Activated CD8-positive, alpha-beta memory T cell treated with anti-CD3 and anti-CD28 coated beads for 36 hours (primary cell): ENCODE data around the gene LONP1. TPM values are rescaled to one million over a fixed set of nuclear protein-coding genes. Genes with fewer than 3 reads are reported as not detected.

Source experiments
- CTCF ChIA-PET: fragments of 350-600 bp; sonication (Branson Sonifier 250); formaldehyde crosslinking; loops from one replicate; lab custom pipeline; 2021; ENCODE audit warnings: antibody characterized with exemption; lab: Charles Lee
- POLR2A ChIA-PET: fragments of 350-600 bp; sonication (Branson Sonifier 250); formaldehyde crosslinking; loops from one replicate; lab custom pipeline; 2021; ENCODE audit warnings: antibody characterized with exemption; lab: Charles Lee
- total RNA-seq, 2 experiments: library from RNA; stranded (reverse); gene quantifications; one replicate each; pipeline ENCODE4 v1.2.3, GENCODE V29; 2021

Gene LONP1
- total RNA-seq, 2 experiments from 2014 or later = 284 to 290 TPM

- ChIA-PET CTCF (no interaction called here), POLR2A (no interaction called here)
Measured at GRCh38 chr19:5642204-5642603, 77.7 kb downstream of the LONP1 start.

Other genes with a start within 250 kb of the LONP1 start
- gene TINCR, start 152.2 kb downstream of the LONP1 start, total RNA-seq = under 1 TPM; 0.27 to 0.48 TPM
- 10 to 100 TPM; 78.5 to 83.6 TPM for gene SAFB2, start 97.4 kb downstream of the LONP1 start, total RNA-seq
- gene SAFB, start 97.1 kb downstream of the LONP1 start, total RNA-seq = 100 to 1,000 TPM; 128 to 129 TPM
- 10 to 100 TPM; 54.6 to 62.1 TPM for gene MICOS13, start 39.6 kb downstream of the LONP1 start, total RNA-seq
- gene HSD11B1L, start 39.1 kb downstream of the LONP1 start, total RNA-seq = 1 to 10 TPM; 1.8 to 2.2 TPM
- gene RPL36, start 29.9 kb downstream of the LONP1 start, total RNA-seq = 1,000 to 10,000 TPM; 1,455 to 1,458 TPM
- gene CATSPERD, start 491 bp upstream of the LONP1 start, total RNA-seq = not detected
- 1 to 10 TPM; 8.5 to 9.9 TPM for gene PRR22, start 64.6 kb upstream of the LONP1 start, total RNA-seq
- 10 to 100 TPM; 85.1 to 94.6 TPM for gene DUS3L, start 71.0 kb upstream of the LONP1 start, total RNA-seq
- under 1 TPM in 1 of 2 experiments, not detected in 1; 0.25 TPM for gene NRTN, start 84.9 kb upstream of the LONP1 start, total RNA-seq
- not detected for gene FUT6, start 119.6 kb upstream of the LONP1 start, total RNA-seq
- not detected for gene FUT3, start 131.3 kb upstream of the LONP1 start, total RNA-seq
- gene FUT5, start 150.4 kb upstream of the LONP1 start, total RNA-seq = not detected
- gene NDUFA11, start 183.6 kb upstream of the LONP1 start, total RNA-seq = 100 to 1,000 TPM; 238 to 252 TPM
- gene VMAC, start 184.7 kb upstream of the LONP1 start, total RNA-seq = 1 to 10 TPM; 1.7 to 1.9 TPM
- gene CAPS, start 194.1 kb upstream of the LONP1 start, total RNA-seq = 1 to 10 TPM; 1.7 to 2.2 TPM